ENCODE data around the gene MFNG.

The MFNG gene

GRCh38 chr22:37493979-37494378, 7.8 kb upstream of the MFNG start:
- DNase-seq (ENCODE audit: low read depth) = no peak
- H3K4me3 ChIP-seq (ENCODE audit: low read length) = no peak overlapping the region
- TF ChIP-seq CTCF (conservative IDR thresholded peaks at IDR 0.05; ENCODE audit: low read depth, low read length) = no peak

- no peak for DNase-seq (ENCODE audit: low read depth)
- H3K4me3 ChIP-seq (ENCODE audit: low read length) = no peak overlapping the region
- TF ChIP-seq CTCF (conservative IDR thresholded peaks at IDR 0.05; ENCODE audit: low read depth, low read length) = peak; percentile 67
These were observed 6.5 kb upstream of the MFNG start for GRCh38 chr22:37492428-37493344.

- no peak for DNase-seq (ENCODE audit: low read depth)
- H3K4me3 ChIP-seq (ENCODE audit: low read length) = no peak overlapping the region
- no peak for TF ChIP-seq CTCF (conservative IDR thresholded peaks at IDR 0.05; ENCODE audit: low read depth, low read length)
These were observed 5.6 kb upstream of the MFNG start for GRCh38 chr22:37491559-37492427.

- no peak overlapping the region for H3K4me3 ChIP-seq (ENCODE audit: low read length)
- no peak for TF ChIP-seq CTCF (conservative IDR thresholded peaks at IDR 0.05; ENCODE audit: low read depth, low read length)
- no peak for DNase-seq (ENCODE audit: low read depth)
These were observed 4.9 kb upstream of the MFNG start for GRCh38 chr22:37491106-37491505.

- DNase-seq (ENCODE audit: low read depth) = no peak
- H3K4me3 ChIP-seq (ENCODE audit: low read length) = no peak overlapping the region
- no peak for TF ChIP-seq CTCF (conservative IDR thresholded peaks at IDR 0.05; ENCODE audit: low read depth, low read length)
These were observed 3.8 kb upstream of the MFNG start for GRCh38 chr22:37489983-37490382.

GRCh38 chr22:37488337-37489135, 2.4 kb upstream of the MFNG start:
- DNase-seq (ENCODE audit: low read depth) = no peak
- no peak for TF ChIP-seq CTCF (conservative IDR thresholded peaks at IDR 0.05; ENCODE audit: low read depth, low read length)
- H3K4me3 ChIP-seq (ENCODE audit: low read length) = no peak overlapping the region

Measured in retinal pigment epithelial cell (primary cell).